Kidney (tissue), 14 donors: ENCODE results near the gene GABBR2. TPM values are rescaled to one million over a fixed set of nuclear protein-coding genes. Genes with fewer than 3 reads are reported as not detected.
A peak's percentile ranks its signal among the peaks of the same experiment; 100 is the strongest.

Experiments used
- DNase-seq, 5 donors: peaks; one replicate each; pipeline ENCODE4 v3.0.0-alpha.2; 2013 to 2020
- FAIRE-seq: peaks from 2 replicates; lab custom pipeline; 2012; peaks lifted over from hg19 to GRCh38; lab: Jason Lieb, UNC
- H3K27ac ChIP-seq, 2 donors: one replicate each; pipeline ENCODE4 v1.7.0; 2013; ENCODE audit warnings: low read depth in 2 of 2, low read length in 2 of 2, inconsistent platforms in 1 of 2
- H3K27me3 ChIP-seq: one replicate; pipeline ENCODE4 v1.7.1; 2013; ENCODE audit warnings: low read length, inconsistent platforms; ENCODE audit not compliant: control insufficient read depth, insufficient read depth
- H3K36me3 ChIP-seq, 3 donors: one replicate each; pipeline versions ENCODE4 v1.7.0 to v1.7.1; 2013; ENCODE audit warnings: low read length in 3 of 3, control low read depth in 1 of 3, inconsistent platforms in 1 of 3; ENCODE audit not compliant: insufficient read depth in 3 of 3, control insufficient read depth in 2 of 3
- H3K4me1 ChIP-seq, 3 donors: one replicate each; pipeline versions ENCODE4 v1.7.0 to v1.7.1; 2013; ENCODE audit warnings: low read length in 3 of 3, inconsistent platforms in 1 of 3, low read depth in 1 of 3; ENCODE audit not compliant: control insufficient read depth in 2 of 3, insufficient read depth in 2 of 3
- H3K4me3 ChIP-seq, 3 donors: one replicate each; pipeline versions ENCODE4 v1.7.0 to v1.8.1; 2013; ENCODE audit warnings: low read length in 3 of 3, control low read depth in 1 of 3, inconsistent platforms in 1 of 3
- H3K9ac ChIP-seq, 3 donors: one replicate each; pipeline versions ENCODE4 v1.7.0 to v1.7.1; 2013; ENCODE audit warnings: low read length in 3 of 3, control low read depth in 1 of 3, inconsistent platforms in 1 of 3
- H3K9me3 ChIP-seq, 3 donors: one replicate each; pipeline versions ENCODE4 v1.7.0 to v1.7.1; 2013; ENCODE audit warnings: low read length in 3 of 3, control low read depth in 1 of 3, inconsistent platforms in 1 of 3; ENCODE audit not compliant: control insufficient read depth in 2 of 3, insufficient read depth in 1 of 3
- intact Hi-C: fragments of 100-400 bp; cut with DNase I; formaldehyde crosslinking; loops from one replicate; pipeline ENCODE4 v1.11.1; 2022
- polyA plus RNA-seq: library from polyadenylated mRNA; stranded (reverse); fragments of 350-450 nt; fragmentation: Illumina TruSeq; extraction: RNeasy Lipid Tissue Mini Kit (QIAGEN cat#74804); gene quantifications from one replicate; pipeline ENCODE4 v1.2.3, GENCODE V29; 2014; ENCODE audit warnings: low read depth, low replicate concordance; ENCODE audit not compliant: insufficient read depth
- total RNA-seq: library from RNA; stranded (reverse); fragmentation: NEBNext Ultra II Directional; extraction: Animal tissue kit (Norgen Biotek cat#: 25700); gene quantifications from one replicate; pipeline ENCODE4 v1.2.1, GENCODE V29; 2021
- TF ChIP-seq, protein P1 (sequence below): IDR thresholded peaks from 3 replicates; pipeline ENCODE4 v1.5.1; 2012; ENCODE audit warnings: mild to moderate bottlenecking, moderate library complexity, borderline replicate concordance; ENCODE audit not compliant: insufficient read depth; ENCODE audit errors: extremely low read depth
- donor health status: control.
- donor health status: control.
- donor health status: control.
- donor health status: control.
- donor health status: control.
- donor health status: DM: yes; HTN: yes; CAD: no.
- donor health status: Normal renal cell carcinoma (clear cell type).

The GABBR2 gene
- total and polyA plus RNA-seq, 2 donors from 2014 or later: 0.06 TPM; not detected in 1

DNA sequence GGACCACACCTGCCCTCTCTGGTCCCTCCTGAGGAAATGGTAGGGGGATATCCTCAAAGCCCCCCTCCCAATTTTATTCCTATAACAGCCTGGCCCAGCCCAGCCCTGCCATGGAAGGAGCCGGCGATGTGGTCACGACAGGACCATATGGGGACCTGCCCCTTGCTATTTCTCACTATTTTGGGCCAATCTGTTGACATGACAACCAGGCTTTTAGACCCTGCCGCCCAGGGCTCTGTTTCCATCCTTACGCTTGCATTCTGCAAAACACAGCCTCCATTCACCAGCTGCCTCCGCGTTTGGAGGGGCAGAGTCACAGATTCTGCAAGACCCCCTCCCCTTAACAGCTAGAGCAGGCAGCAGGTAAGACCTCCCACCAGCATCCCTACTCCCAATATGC is 112.2 kb downstream of the GABBR2 start:
- DNase-seq (no peak), FAIRE-seq (no peak)
- no peak overlapping the region for H3K9ac ChIP-seq

DNA sequence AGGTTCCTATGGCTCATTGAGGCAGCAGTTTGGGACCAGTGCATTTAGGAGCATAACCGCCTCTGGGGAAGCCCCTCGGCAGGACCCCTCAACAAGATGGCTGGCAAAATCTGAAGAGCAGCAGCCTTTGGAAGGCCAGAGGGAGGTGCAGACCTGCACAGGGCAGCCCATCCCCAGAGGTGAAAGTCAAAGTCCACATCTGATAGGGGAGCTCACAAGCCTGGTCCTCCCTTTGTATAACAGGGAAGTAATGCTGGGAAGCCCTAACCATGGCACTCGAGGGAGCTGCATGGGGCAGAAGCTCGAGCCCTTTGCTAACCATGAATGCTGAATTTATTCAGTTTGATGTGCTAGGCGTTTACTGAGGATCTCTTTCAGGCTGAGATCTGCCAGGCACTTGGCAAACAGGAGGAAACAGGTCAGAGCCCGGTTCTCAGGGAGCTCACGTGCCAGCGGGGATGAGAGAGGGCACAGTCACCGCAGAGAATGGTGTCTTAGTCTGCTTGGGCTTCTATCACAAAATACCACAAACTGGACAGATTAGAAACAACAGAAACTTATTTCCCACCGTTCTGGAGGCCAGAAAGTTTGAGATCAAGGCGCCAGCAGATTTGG is 114.1 kb downstream of the GABBR2 start:
- H3K36me3 ChIP-seq: no peaks in the 10 kb centered on the region
- H3K9me3 ChIP-seq: no peaks in the 10 kb centered on the region
- TF ChIP-seq, protein P1, sequence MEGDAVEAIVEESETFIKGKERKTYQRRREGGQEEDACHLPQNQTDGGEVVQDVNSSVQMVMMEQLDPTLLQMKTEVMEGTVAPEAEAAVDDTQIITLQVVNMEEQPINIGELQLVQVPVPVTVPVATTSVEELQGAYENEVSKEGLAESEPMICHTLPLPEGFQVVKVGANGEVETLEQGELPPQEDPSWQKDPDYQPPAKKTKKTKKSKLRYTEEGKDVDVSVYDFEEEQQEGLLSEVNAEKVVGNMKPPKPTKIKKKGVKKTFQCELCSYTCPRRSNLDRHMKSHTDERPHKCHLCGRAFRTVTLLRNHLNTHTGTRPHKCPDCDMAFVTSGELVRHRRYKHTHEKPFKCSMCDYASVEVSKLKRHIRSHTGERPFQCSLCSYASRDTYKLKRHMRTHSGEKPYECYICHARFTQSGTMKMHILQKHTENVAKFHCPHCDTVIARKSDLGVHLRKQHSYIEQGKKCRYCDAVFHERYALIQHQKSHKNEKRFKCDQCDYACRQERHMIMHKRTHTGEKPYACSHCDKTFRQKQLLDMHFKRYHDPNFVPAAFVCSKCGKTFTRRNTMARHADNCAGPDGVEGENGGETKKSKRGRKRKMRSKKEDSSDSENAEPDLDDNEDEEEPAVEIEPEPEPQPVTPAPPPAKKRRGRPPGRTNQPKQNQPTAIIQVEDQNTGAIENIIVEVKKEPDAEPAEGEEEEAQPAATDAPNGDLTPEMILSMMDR: no peak
- DNase-seq (peak in 1 of 5 donors; percentile 5), FAIRE-seq (no peak)
- no peaks in the 10 kb centered on the region for H3K27me3 ChIP-seq
- H3K27ac ChIP-seq: no peak overlapping the region
- no peaks in the 10 kb centered on the region for H3K4me1 ChIP-seq
- intact Hi-C loops: no loop called here
- H3K4me3 ChIP-seq: no peak overlapping the region
- H3K9ac ChIP-seq: no peak overlapping the region

More for the DNA sequence above, 112.2 kb downstream of the GABBR2 start:
- H3K27me3 ChIP-seq: no peaks in the 10 kb centered on the region
- no peak overlapping the region for H3K27ac ChIP-seq
- no peak overlapping the region for H3K4me3 ChIP-seq
- intact Hi-C loops: no loop called here
- H3K4me1 ChIP-seq: no peaks in the 10 kb centered on the region
- H3K36me3 ChIP-seq: no peaks in the 10 kb centered on the region
- no peaks in the 10 kb centered on the region for H3K9me3 ChIP-seq
- TF ChIP-seq, protein P1: no peak

DNA sequence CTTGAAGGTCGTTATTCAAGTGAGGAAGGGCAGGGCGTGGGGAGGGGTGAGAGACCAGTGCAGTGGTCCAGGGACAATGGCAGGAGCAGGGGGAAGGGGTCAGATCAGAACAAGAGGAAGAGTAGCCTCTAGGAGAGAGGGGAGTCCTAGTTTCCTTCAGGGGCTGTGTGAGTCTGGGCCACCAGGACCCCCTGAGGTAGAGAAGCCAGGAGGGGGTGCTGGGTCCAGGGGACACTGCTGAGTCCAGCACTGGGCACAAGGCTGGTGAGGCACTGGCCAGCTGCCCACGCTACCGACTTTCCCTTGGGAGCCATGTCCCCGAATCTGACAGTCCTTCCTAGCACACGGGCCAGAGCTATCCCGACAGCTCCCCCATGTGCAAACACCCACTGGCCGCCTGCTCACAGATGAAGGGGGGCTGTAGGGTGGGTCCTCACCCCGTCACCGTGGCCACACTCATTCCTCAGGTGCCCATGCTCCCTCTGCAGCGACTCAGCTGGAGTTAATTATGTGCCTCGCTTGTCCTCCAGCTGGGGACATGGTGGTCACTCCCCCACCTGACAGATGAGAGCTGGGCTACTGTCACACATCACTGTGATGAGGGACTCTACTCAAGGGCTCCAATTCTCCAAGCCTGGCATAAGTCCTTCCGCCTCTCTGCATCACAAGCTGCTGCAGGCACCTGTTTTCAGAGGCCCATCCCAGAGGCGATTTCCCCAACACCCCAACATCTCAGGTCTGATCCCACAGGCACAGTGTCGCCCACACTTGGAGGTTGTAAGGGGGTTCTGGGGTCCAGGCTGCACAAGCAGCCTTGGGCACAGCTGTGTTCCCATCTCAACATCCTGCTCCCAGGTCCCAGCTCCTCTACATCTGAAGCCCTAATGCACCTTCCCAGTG is 115.1 kb downstream of the GABBR2 start:
- FAIRE-seq (no peak), DNase-seq (no peak)
- H3K4me1 ChIP-seq: no peaks in the 10 kb centered on the region
- no peaks in the 10 kb centered on the region for H3K9me3 ChIP-seq
- no peaks in the 10 kb centered on the region for H3K36me3 ChIP-seq
- H3K27ac ChIP-seq: no peak overlapping the region
- TF ChIP-seq, protein P1: no peak
- intact Hi-C loops: no loop called here
- H3K4me3 ChIP-seq: no peak overlapping the region
- H3K9ac ChIP-seq: no peak overlapping the region
- no peaks in the 10 kb centered on the region for H3K27me3 ChIP-seq
